ENCODE results near the gene GCA. TPM values are rescaled to one million over a fixed set of nuclear protein-coding genes. Genes with fewer than 3 reads are reported as not detected.

The GCA gene
- total and polyA plus RNA-seq, 4 donors: 9.7 to 45.2 (median 18.1) TPM

DNA sequence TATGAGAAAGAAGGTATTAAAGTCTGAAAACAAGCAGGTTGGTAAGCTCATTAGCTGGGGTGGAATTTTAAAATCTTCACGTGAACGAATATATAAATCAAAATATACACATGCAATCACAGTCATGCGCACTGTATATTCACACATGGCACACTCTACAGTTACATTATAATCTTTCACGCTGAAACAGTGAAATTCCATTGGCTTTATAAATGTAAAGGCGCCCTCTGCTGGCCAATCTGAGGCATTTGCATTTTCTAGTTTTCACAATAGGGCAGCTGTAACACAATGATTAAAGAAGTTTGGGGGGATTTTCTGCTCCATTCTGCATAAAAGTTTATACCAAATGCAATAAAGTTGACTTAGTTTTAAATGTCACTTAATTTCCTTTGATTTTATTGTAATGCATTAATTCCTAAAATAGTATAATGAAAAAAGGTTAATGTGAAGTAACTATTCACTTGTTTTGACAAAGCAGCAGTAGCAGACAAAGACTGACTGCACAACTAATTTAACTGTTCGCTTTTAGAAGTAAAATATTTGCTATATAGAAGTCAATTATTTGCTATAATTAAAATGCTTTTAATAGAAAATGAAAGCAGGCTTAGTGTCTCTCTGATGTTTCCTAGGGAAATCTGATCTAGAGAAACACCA is 42.7 kb upstream of the GCA start (continued):
- TF ChIP-seq, protein P1, sequence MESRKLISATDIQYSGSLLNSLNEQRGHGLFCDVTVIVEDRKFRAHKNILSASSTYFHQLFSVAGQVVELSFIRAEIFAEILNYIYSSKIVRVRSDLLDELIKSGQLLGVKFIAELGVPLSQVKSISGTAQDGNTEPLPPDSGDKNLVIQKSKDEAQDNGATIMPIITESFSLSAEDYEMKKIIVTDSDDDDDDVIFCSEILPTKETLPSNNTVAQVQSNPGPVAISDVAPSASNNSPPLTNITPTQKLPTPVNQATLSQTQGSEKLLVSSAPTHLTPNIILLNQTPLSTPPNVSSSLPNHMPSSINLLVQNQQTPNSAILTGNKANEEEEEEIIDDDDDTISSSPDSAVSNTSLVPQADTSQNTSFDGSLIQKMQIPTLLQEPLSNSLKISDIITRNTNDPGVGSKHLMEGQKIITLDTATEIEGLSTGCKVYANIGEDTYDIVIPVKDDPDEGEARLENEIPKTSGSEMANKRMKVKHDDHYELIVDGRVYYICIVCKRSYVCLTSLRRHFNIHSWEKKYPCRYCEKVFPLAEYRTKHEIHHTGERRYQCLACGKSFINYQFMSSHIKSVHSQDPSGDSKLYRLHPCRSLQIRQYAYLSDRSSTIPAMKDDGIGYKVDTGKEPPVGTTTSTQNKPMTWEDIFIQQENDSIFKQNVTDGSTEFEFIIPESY (IDR thresholded peaks at IDR 0.05): no peak
- TF ChIP-seq RAD21 (IDR thresholded peaks at IDR 0.05): peak; percentile 73 to 81
- TF ChIP-seq FOXA1 (IDR thresholded peaks at IDR 0.05): no peak
- no peak for TF ChIP-seq RXRA (IDR thresholded peaks at IDR 0.05)
- TF ChIP-seq SP1 (IDR thresholded peaks at IDR 0.05): no peak
- no peak for TF ChIP-seq NR2F2 (IDR thresholded peaks at IDR 0.05)
- no peak for TF ChIP-seq FOXA2 (IDR thresholded peaks at IDR 0.05)

GRCh38 chr2:162301877-162302276 is 42.1 kb upstream of the GCA start:
- no peak overlapping the region for H3K4me3 ChIP-seq (ENCODE audit: low read depth in 1 of 3, low read length in 3 of 3)
- no peak for DNase-seq (ENCODE audit: low spot score)
- H3K27me3 ChIP-seq (ENCODE audit: control insufficient read depth in 4 of 4, insufficient read depth in 4 of 4, low read length in 3 of 4): no peaks in the 10 kb centered on the region
- H3K9me3 ChIP-seq (ENCODE audit: control insufficient read depth in 4 of 4, low read length in 3 of 4): no peaks in the 10 kb centered on the region
- H3K36me3 ChIP-seq (ENCODE audit: control insufficient read depth in 4 of 4, insufficient read depth in 3 of 4, low read depth in 1 of 4, low read length in 3 of 4): peaks cover 2 to 5% (median 4%) of the 10 kb centered on the region in 4 donors
- 31% methylated on average over 1 of the region's 1 CpG for WGBS
- no peak overlapping the region for H3K9ac ChIP-seq (ENCODE audit: low read depth in 1 of 2, low read length in 2 of 2)
- TF ChIP-seq GABPA (IDR thresholded peaks at IDR 0.05 in 1 of 2, conservative IDR thresholded peaks at IDR 0.05 in 1 of 2): no peak
- TF ChIP-seq REST (IDR thresholded peaks at IDR 0.05): no peak
- TF ChIP-seq HNF4G (IDR thresholded peaks at IDR 0.05): no peak
- TF ChIP-seq TAF1 (conservative IDR thresholded peaks at IDR 0.05): no peak
- TF ChIP-seq EGR1 (IDR thresholded peaks at IDR 0.05; ENCODE audit: low read depth in 2 of 2): no peak
- no peak for TF ChIP-seq SP1 (IDR thresholded peaks at IDR 0.05)
- no peak for TF ChIP-seq JUND (IDR thresholded peaks at IDR 0.05)
- TF ChIP-seq, protein P1 (IDR thresholded peaks at IDR 0.05): no peak
- TF ChIP-seq, protein P2, sequence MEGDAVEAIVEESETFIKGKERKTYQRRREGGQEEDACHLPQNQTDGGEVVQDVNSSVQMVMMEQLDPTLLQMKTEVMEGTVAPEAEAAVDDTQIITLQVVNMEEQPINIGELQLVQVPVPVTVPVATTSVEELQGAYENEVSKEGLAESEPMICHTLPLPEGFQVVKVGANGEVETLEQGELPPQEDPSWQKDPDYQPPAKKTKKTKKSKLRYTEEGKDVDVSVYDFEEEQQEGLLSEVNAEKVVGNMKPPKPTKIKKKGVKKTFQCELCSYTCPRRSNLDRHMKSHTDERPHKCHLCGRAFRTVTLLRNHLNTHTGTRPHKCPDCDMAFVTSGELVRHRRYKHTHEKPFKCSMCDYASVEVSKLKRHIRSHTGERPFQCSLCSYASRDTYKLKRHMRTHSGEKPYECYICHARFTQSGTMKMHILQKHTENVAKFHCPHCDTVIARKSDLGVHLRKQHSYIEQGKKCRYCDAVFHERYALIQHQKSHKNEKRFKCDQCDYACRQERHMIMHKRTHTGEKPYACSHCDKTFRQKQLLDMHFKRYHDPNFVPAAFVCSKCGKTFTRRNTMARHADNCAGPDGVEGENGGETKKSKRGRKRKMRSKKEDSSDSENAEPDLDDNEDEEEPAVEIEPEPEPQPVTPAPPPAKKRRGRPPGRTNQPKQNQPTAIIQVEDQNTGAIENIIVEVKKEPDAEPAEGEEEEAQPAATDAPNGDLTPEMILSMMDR (IDR thresholded peaks at IDR 0.05; ENCODE audit: low read depth, low read length, missing input control): no peak
- no peak for TF ChIP-seq FOXA1 (IDR thresholded peaks at IDR 0.05)
- TF ChIP-seq, protein P3, sequence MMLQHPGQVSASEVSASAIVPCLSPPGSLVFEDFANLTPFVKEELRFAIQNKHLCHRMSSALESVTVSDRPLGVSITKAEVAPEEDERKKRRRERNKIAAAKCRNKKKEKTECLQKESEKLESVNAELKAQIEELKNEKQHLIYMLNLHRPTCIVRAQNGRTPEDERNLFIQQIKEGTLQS (IDR thresholded peaks at IDR 0.05): no peak
- no peak for TF ChIP-seq YY1 (IDR thresholded peaks at IDR 0.05)
- TF ChIP-seq, protein P4, sequence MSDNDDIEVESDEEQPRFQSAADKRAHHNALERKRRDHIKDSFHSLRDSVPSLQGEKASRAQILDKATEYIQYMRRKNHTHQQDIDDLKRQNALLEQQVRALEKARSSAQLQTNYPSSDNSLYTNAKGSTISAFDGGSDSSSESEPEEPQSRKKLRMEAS (IDR thresholded peaks at IDR 0.05): no peak
- peaks cover 0 to 29% (median 14%) of the 10 kb centered on the region in 4 donors for H3K4me1 ChIP-seq (ENCODE audit: control insufficient read depth in 4 of 4, insufficient read depth in 4 of 4, low read length in 3 of 4)
- H3K27ac ChIP-seq (ENCODE audit: low read depth in 1 of 2, low read length in 2 of 2): peak overlapping the region; percentile 10 to 16

Measured in liver (tissue), 9 donors.